ENCODE measurements around the gene COMT.

GRCh38 chr22:19993926-19994325 lies 52.4 kb downstream of the COMT start:
- TF ChIP-seq CTCF (conservative IDR thresholded peaks at IDR 0.05; ENCODE audit: low read depth in 2 of 2) (no peak), CREB1 (CRISPR knock-in tag; IDR thresholded peaks at IDR 0.05; ENCODE audit: low read depth) (no peak), EZH2phosphoT487 (IDR thresholded peaks at IDR 0.05; ENCODE audit: unreplicated experiment) (no peak), ZNF114 (CRISPR knock-in tag; IDR thresholded peaks at IDR 0.05) (no peak), POLR2AphosphoS5 (IDR thresholded peaks at IDR 0.05; ENCODE audit: low read depth) (no peak), STAT1 (IDR thresholded peaks at IDR 0.05; ENCODE audit: unreplicated experiment) (no peak), EZH2 (IDR thresholded peaks at IDR 0.05; ENCODE audit: low read depth, unreplicated experiment) (no peak), JUNB (IDR thresholded peaks at IDR 0.05; ENCODE audit: unreplicated experiment) (no peak), ZNF331 (CRISPR knock-in tag; IDR thresholded peaks at IDR 0.05; ENCODE audit: low read depth) (no peak), NANOG (IDR thresholded peaks at IDR 0.05; ENCODE audit: borderline replicate concordance) (no peak), ETS1 (IDR thresholded peaks at IDR 0.05) (no peak)
- TF ChIP-seq, protein P1, sequence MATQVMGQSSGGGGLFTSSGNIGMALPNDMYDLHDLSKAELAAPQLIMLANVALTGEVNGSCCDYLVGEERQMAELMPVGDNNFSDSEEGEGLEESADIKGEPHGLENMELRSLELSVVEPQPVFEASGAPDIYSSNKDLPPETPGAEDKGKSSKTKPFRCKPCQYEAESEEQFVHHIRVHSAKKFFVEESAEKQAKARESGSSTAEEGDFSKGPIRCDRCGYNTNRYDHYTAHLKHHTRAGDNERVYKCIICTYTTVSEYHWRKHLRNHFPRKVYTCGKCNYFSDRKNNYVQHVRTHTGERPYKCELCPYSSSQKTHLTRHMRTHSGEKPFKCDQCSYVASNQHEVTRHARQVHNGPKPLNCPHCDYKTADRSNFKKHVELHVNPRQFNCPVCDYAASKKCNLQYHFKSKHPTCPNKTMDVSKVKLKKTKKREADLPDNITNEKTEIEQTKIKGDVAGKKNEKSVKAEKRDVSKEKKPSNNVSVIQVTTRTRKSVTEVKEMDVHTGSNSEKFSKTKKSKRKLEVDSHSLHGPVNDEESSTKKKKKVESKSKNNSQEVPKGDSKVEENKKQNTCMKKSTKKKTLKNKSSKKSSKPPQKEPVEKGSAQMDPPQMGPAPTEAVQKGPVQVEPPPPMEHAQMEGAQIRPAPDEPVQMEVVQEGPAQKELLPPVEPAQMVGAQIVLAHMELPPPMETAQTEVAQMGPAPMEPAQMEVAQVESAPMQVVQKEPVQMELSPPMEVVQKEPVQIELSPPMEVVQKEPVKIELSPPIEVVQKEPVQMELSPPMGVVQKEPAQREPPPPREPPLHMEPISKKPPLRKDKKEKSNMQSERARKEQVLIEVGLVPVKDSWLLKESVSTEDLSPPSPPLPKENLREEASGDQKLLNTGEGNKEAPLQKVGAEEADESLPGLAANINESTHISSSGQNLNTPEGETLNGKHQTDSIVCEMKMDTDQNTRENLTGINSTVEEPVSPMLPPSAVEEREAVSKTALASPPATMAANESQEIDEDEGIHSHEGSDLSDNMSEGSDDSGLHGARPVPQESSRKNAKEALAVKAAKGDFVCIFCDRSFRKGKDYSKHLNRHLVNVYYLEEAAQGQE (IDR thresholded peaks at IDR 0.05; ENCODE audit: unreplicated experiment): no peak
- TF ChIP-seq, protein P2, sequence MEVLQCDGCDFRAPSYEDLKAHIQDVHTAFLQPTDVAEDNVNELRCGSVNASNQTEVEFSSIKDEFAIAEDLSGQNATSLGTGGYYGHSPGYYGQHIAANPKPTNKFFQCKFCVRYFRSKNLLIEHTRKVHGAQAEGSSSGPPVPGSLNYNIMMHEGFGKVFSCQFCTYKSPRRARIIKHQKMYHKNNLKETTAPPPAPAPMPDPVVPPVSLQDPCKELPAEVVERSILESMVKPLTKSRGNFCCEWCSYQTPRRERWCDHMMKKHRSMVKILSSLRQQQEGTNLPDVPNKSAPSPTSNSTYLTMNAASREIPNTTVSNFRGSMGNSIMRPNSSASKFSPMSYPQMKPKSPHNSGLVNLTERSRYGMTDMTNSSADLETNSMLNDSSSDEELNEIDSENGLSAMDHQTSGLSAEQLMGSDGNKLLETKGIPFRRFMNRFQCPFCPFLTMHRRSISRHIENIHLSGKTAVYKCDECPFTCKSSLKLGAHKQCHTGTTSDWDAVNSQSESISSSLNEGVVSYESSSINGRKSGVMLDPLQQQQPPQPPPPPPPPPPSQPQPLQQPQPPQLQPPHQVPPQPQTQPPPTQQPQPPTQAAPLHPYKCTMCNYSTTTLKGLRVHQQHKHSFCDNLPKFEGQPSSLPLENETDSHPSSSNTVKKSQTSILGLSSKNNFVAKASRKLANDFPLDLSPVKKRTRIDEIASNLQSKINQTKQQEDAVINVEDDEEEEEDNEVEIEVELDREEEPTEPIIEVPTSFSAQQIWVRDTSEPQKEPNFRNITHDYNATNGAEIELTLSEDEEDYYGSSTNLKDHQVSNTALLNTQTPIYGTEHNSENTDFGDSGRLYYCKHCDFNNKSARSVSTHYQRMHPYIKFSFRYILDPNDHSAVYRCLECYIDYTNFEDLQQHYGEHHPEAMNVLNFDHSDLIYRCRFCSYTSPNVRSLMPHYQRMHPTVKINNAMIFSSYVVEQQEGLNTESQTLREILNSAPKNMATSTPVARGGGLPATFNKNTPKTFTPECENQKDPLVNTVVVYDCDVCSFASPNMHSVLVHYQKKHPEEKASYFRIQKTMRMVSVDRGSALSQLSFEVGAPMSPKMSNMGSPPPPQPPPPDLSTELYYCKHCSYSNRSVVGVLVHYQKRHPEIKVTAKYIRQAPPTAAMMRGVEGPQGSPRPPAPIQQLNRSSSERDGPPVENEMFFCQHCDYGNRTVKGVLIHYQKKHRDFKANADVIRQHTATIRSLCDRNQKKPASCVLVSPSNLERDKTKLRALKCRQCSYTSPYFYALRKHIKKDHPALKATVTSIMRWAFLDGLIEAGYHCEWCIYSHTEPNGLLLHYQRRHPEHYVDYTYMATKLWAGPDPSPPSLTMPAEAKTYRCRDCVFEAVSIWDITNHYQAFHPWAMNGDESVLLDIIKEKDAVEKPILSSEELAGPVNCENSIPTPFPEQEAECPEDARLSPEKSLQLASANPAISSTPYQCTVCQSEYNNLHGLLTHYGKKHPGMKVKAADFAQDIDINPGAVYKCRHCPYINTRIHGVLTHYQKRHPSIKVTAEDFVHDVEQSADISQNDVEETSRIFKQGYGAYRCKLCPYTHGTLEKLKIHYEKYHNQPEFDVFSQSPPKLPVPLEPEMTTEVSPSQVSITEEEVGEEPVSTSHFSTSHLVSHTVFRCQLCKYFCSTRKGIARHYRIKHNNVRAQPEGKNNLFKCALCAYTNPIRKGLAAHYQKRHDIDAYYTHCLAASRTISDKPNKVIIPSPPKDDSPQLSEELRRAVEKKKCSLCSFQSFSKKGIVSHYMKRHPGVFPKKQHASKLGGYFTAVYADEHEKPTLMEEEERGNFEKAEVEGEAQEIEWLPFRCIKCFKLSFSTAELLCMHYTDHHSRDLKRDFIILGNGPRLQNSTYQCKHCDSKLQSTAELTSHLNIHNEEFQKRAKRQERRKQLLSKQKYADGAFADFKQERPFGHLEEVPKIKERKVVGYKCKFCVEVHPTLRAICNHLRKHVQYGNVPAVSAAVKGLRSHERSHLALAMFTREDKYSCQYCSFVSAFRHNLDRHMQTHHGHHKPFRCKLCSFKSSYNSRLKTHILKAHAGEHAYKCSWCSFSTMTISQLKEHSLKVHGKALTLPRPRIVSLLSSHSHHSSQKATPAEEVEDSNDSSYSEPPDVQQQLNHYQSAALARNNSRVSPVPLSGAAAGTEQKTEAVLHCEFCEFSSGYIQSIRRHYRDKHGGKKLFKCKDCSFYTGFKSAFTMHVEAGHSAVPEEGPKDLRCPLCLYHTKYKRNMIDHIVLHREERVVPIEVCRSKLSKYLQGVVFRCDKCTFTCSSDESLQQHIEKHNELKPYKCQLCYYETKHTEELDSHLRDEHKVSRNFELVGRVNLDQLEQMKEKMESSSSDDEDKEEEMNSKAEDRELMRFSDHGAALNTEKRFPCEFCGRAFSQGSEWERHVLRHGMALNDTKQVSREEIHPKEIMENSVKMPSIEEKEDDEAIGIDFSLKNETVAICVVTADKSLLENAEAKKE (CRISPR knock-in tag; IDR thresholded peaks at IDR 0.05): no peak

Data from GM23338 (cell line).